Vagina (tissue), 2 donors: Measurements from ENCODE around the gene DGKB.

Experiments used
- POLR2A ChIP-seq, 2 donors: fragments of 450-650 bp; IDR thresholded peaks; one replicate each; pipeline ENCODE4 v1.6.1; 2017; ENCODE audit warnings: antibody characterized with exemption in 2 of 2, mild to moderate bottlenecking in 2 of 2, moderate library complexity in 2 of 2
- POLR2AphosphoS5 ChIP-seq, 2 donors: sonication (generic); formaldehyde crosslinking; IDR thresholded peaks; one replicate each; pipeline ENCODE4 v1.9.0; 2017; ENCODE audit warnings: antibody characterized with exemption in 2 of 2, mild to moderate bottlenecking in 2 of 2, low read depth in 1 of 2; ENCODE audit not compliant: insufficient read depth in 1 of 2
- TF ChIP-seq, protein P1 (sequence below), 3 experiments: fragments of 450-650 bp in 2 of 3; fragments of 200-600 bp in 1 of 3; sonication (generic) in 1 of 3; IDR thresholded peaks; one replicate each; pipeline ENCODE4 v1.5.1; 2017 to 2019; ENCODE audit warnings: antibody characterized with exemption in 3 of 3, mild to moderate bottlenecking in 2 of 3, moderate library complexity in 2 of 3

DNA sequence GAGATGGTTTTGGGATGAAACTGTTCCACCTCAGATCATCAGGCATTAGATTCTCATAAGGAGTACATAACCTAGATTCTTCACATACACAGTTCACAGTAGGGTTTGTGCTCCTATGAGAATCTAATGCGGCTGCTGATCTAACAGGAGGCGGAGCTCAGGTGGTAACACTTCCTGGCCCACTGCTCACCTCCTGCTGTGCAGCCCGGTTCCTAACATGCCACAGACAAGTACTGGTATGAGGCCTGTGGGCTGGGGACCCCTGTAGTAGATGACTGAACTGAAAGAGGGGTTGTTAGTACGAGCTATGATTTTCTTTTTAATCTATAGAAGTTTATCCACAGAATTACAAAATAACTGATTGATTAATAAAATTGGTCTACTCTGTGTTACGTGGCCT, 48.1 kb downstream of the DGKB start:
- TF ChIP-seq, protein P1, sequence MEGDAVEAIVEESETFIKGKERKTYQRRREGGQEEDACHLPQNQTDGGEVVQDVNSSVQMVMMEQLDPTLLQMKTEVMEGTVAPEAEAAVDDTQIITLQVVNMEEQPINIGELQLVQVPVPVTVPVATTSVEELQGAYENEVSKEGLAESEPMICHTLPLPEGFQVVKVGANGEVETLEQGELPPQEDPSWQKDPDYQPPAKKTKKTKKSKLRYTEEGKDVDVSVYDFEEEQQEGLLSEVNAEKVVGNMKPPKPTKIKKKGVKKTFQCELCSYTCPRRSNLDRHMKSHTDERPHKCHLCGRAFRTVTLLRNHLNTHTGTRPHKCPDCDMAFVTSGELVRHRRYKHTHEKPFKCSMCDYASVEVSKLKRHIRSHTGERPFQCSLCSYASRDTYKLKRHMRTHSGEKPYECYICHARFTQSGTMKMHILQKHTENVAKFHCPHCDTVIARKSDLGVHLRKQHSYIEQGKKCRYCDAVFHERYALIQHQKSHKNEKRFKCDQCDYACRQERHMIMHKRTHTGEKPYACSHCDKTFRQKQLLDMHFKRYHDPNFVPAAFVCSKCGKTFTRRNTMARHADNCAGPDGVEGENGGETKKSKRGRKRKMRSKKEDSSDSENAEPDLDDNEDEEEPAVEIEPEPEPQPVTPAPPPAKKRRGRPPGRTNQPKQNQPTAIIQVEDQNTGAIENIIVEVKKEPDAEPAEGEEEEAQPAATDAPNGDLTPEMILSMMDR (IDR thresholded peaks at IDR 0.05): no peak
- TF ChIP-seq POLR2AphosphoS5 (IDR thresholded peaks at IDR 0.05; ENCODE audit: insufficient read depth in 1 of 2, low read depth in 1 of 2) (no peak), POLR2A (IDR thresholded peaks at IDR 0.05) (no peak)
